ENCODE measurements around the gene CCDC61.

CCDC61 gene

GRCh38 chr19:45958769-45959516 lies 36.3 kb upstream of the CCDC61 start:
- Histone ChIP-seq H3K27ac (ENCODE audit: low read depth, low read length) (peak overlapping the region; percentile 57), H3K4me3 (ENCODE audit: low read depth in 1 of 5, low read length in 5 of 5) (no peak overlapping the region), H3K4me1 (ENCODE audit: control insufficient read depth in 5 of 5, insufficient read depth in 5 of 5, low read length in 5 of 5) (peaks cover 0 to 74% (median 5%) of the 10 kb centered on the region in 5 donors), H3K36me3 (ENCODE audit: control insufficient read depth in 5 of 5, insufficient read depth in 5 of 5, low read length in 5 of 5) (peaks cover 0 to 14% (median 6%) of the 10 kb centered on the region in 5 donors), H3K27me3 (ENCODE audit: control insufficient read depth in 5 of 5, insufficient read depth in 4 of 5, low read length in 5 of 5) (peaks cover 11 to 34% (median 16%) of the 10 kb centered on the region in 5 donors), H3K9me3 (ENCODE audit: control insufficient read depth in 5 of 5, low read length in 5 of 5) (no peaks in the 10 kb centered on the region), H3K9ac (ENCODE audit: low read length in 5 of 5) (no peak overlapping the region)

- Histone ChIP-seq H3K4me1 (ENCODE audit: control insufficient read depth in 5 of 5, insufficient read depth in 5 of 5, low read length in 5 of 5) (peaks cover 0 to 68% (median 5%) of the 10 kb centered on the region in 5 donors), H3K9me3 (ENCODE audit: control insufficient read depth in 5 of 5, low read length in 5 of 5) (no peaks in the 10 kb centered on the region), H3K27ac (ENCODE audit: low read depth, low read length) (peak overlapping the region; percentile 57), H3K4me3 (ENCODE audit: low read depth in 1 of 5, low read length in 5 of 5) (no peak overlapping the region), H3K9ac (ENCODE audit: low read length in 5 of 5) (peak overlapping the region in 1 of 5 donors; percentile 4), H3K27me3 (ENCODE audit: control insufficient read depth in 5 of 5, insufficient read depth in 4 of 5, low read length in 5 of 5) (peaks cover 9 to 30% (median 16%) of the 10 kb centered on the region in 5 donors), H3K36me3 (ENCODE audit: control insufficient read depth in 5 of 5, insufficient read depth in 5 of 5, low read length in 5 of 5) (peaks cover 0 to 14% (median 6%) of the 10 kb centered on the region in 5 donors)
These were observed 35.7 kb upstream of the CCDC61 start for GRCh38 chr19:45959517-45960025.

- no peak overlapping the region for H3K27ac ChIP-seq (ENCODE audit: low read depth, low read length)
- H3K27me3 ChIP-seq (ENCODE audit: control insufficient read depth in 5 of 5, insufficient read depth in 4 of 5, low read length in 5 of 5): peaks cover 9 to 30% (median 11%) of the 10 kb centered on the region in 5 donors
- H3K9ac ChIP-seq (ENCODE audit: low read length in 5 of 5): no peak overlapping the region
- H3K9me3 ChIP-seq (ENCODE audit: control insufficient read depth in 5 of 5, low read length in 5 of 5): no peaks in the 10 kb centered on the region
- H3K36me3 ChIP-seq (ENCODE audit: control insufficient read depth in 5 of 5, insufficient read depth in 5 of 5, low read length in 5 of 5): peaks cover 0 to 14% (median 6%) of the 10 kb centered on the region in 5 donors
- peaks cover 0 to 56% (median 5%) of the 10 kb centered on the region in 5 donors for H3K4me1 ChIP-seq (ENCODE audit: control insufficient read depth in 5 of 5, insufficient read depth in 5 of 5, low read length in 5 of 5)
- H3K4me3 ChIP-seq (ENCODE audit: low read depth in 1 of 5, low read length in 5 of 5): no peak overlapping the region
These were observed 34.6 kb upstream of the CCDC61 start for GRCh38 chr19:45960595-45961235.

GRCh38 chr19:45962021-45962420 lies 33.2 kb upstream of the CCDC61 start:
- H3K27me3 ChIP-seq (ENCODE audit: control insufficient read depth in 5 of 5, insufficient read depth in 4 of 5, low read length in 5 of 5): peaks cover 9 to 30% (median 12%) of the 10 kb centered on the region in 5 donors
- no peaks in the 10 kb centered on the region for H3K9me3 ChIP-seq (ENCODE audit: control insufficient read depth in 5 of 5, low read length in 5 of 5)
- no peak overlapping the region for H3K27ac ChIP-seq (ENCODE audit: low read depth, low read length)
- H3K9ac ChIP-seq (ENCODE audit: low read length in 5 of 5): no peak overlapping the region
- peaks cover 0 to 47% (median 5%) of the 10 kb centered on the region in 5 donors for H3K4me1 ChIP-seq (ENCODE audit: control insufficient read depth in 5 of 5, insufficient read depth in 5 of 5, low read length in 5 of 5)
- H3K36me3 ChIP-seq (ENCODE audit: control insufficient read depth in 5 of 5, insufficient read depth in 5 of 5, low read length in 5 of 5): peaks cover 0 to 14% (median 6%) of the 10 kb centered on the region in 5 donors
- no peak overlapping the region for H3K4me3 ChIP-seq (ENCODE audit: low read depth in 1 of 5, low read length in 5 of 5)

- Histone ChIP-seq H3K9ac (ENCODE audit: low read length in 5 of 5) (no peak overlapping the region), H3K27me3 (ENCODE audit: control insufficient read depth in 5 of 5, insufficient read depth in 4 of 5, low read length in 5 of 5) (peaks cover 19 to 35% (median 23%) of the 10 kb centered on the region in 5 donors), H3K27ac (ENCODE audit: low read depth, low read length) (no peak overlapping the region), H3K4me3 (ENCODE audit: low read depth in 1 of 5, low read length in 5 of 5) (no peak overlapping the region), H3K4me1 (ENCODE audit: control insufficient read depth in 5 of 5, insufficient read depth in 5 of 5, low read length in 5 of 5) (peaks cover 2 to 31% (median 16%) of the 10 kb centered on the region in 5 donors), H3K9me3 (ENCODE audit: control insufficient read depth in 5 of 5, low read length in 5 of 5) (no peaks in the 10 kb centered on the region), H3K36me3 (ENCODE audit: control insufficient read depth in 5 of 5, insufficient read depth in 5 of 5, low read length in 5 of 5) (peaks cover 0 to 5% (median 0%) of the 10 kb centered on the region in 5 donors)
These were observed 28.0 kb upstream of the CCDC61 start for GRCh38 chr19:45967246-45967645.

GRCh38 chr19:45968626-45969025 lies 26.6 kb upstream of the CCDC61 start:
- Histone ChIP-seq H3K27me3 (ENCODE audit: control insufficient read depth in 5 of 5, insufficient read depth in 4 of 5, low read length in 5 of 5) (peaks cover 23 to 40% (median 24%) of the 10 kb centered on the region in 5 donors), H3K9ac (ENCODE audit: low read length in 5 of 5) (no peak overlapping the region), H3K27ac (ENCODE audit: low read depth, low read length) (no peak overlapping the region), H3K4me3 (ENCODE audit: low read depth in 1 of 5, low read length in 5 of 5) (no peak overlapping the region), H3K4me1 (ENCODE audit: control insufficient read depth in 5 of 5, insufficient read depth in 5 of 5, low read length in 5 of 5) (peaks cover 2 to 36% (median 19%) of the 10 kb centered on the region in 5 donors), H3K9me3 (ENCODE audit: control insufficient read depth in 5 of 5, low read length in 5 of 5) (no peaks in the 10 kb centered on the region), H3K36me3 (ENCODE audit: control insufficient read depth in 5 of 5, insufficient read depth in 5 of 5, low read length in 5 of 5) (peaks cover 0 to 5% (median 0%) of the 10 kb centered on the region in 5 donors)

GRCh38 chr19:45969676-45970075 lies 25.6 kb upstream of the CCDC61 start:
- Histone ChIP-seq H3K27me3 (ENCODE audit: control insufficient read depth in 5 of 5, insufficient read depth in 4 of 5, low read length in 5 of 5) (peaks cover 24 to 44% (median 28%) of the 10 kb centered on the region in 5 donors), H3K9me3 (ENCODE audit: control insufficient read depth in 5 of 5, low read length in 5 of 5) (no peaks in the 10 kb centered on the region)

GRCh38 chr19:45971260-45971902 lies 23.9 kb upstream of the CCDC61 start:
- Histone ChIP-seq H3K27me3 (ENCODE audit: control insufficient read depth in 5 of 5, insufficient read depth in 4 of 5, low read length in 5 of 5) (peaks cover 34 to 49% (median 38%) of the 10 kb centered on the region in 5 donors), H3K4me3 (ENCODE audit: low read depth in 1 of 5, low read length in 5 of 5) (peak overlapping the region in 4 of 5 donors; percentile 47 to 84 (median 62))

More at GRCh38 chr19:45969676-45970075, 25.6 kb upstream of the CCDC61 start:
- Histone ChIP-seq H3K36me3 (ENCODE audit: control insufficient read depth in 5 of 5, insufficient read depth in 5 of 5, low read length in 5 of 5) (peaks cover 0 to 5% (median 0%) of the 10 kb centered on the region in 5 donors), H3K4me3 (ENCODE audit: low read depth in 1 of 5, low read length in 5 of 5) (no peak overlapping the region), H3K27ac (ENCODE audit: low read depth, low read length) (peak overlapping the region; percentile 18), H3K4me1 (ENCODE audit: control insufficient read depth in 5 of 5, insufficient read depth in 5 of 5, low read length in 5 of 5) (peaks cover 2 to 33% (median 19%) of the 10 kb centered on the region in 5 donors), H3K9ac (ENCODE audit: low read length in 5 of 5) (no peak overlapping the region)

GRCh38 chr19:45972081-45972946 lies 23.0 kb upstream of the CCDC61 start:
- Histone ChIP-seq H3K9ac (ENCODE audit: low read length in 5 of 5) (peak overlapping the region in 3 of 5 donors; percentile 3 to 79 (median 16)), H3K27ac (ENCODE audit: low read depth, low read length) (peak overlapping the region; percentile 77), H3K27me3 (ENCODE audit: control insufficient read depth in 5 of 5, insufficient read depth in 4 of 5, low read length in 5 of 5) (peaks cover 32 to 46% (median 35%) of the 10 kb centered on the region in 5 donors)

More at GRCh38 chr19:45971260-45971902, 23.9 kb upstream of the CCDC61 start:
- peaks cover 2 to 33% (median 19%) of the 10 kb centered on the region in 5 donors for H3K4me1 ChIP-seq (ENCODE audit: control insufficient read depth in 5 of 5, insufficient read depth in 5 of 5, low read length in 5 of 5)
- peak overlapping the region; percentile 77 for H3K27ac ChIP-seq (ENCODE audit: low read depth, low read length)
- H3K9ac ChIP-seq (ENCODE audit: low read length in 5 of 5): peak overlapping the region in 2 of 5 donors; percentile 3 to 79
- H3K9me3 ChIP-seq (ENCODE audit: control insufficient read depth in 5 of 5, low read length in 5 of 5): no peaks in the 10 kb centered on the region
- peaks cover 0 to 5% (median 0%) of the 10 kb centered on the region in 5 donors for H3K36me3 ChIP-seq (ENCODE audit: control insufficient read depth in 5 of 5, insufficient read depth in 5 of 5, low read length in 5 of 5)

More at GRCh38 chr19:45972081-45972946, 23.0 kb upstream of the CCDC61 start:
- Histone ChIP-seq H3K4me3 (ENCODE audit: low read depth in 1 of 5, low read length in 5 of 5) (peak overlapping the region; percentile 33 to 84 (median 61)), H3K9me3 (ENCODE audit: control insufficient read depth in 5 of 5, low read length in 5 of 5) (no peaks in the 10 kb centered on the region), H3K36me3 (ENCODE audit: control insufficient read depth in 5 of 5, insufficient read depth in 5 of 5, low read length in 5 of 5) (peaks cover 0 to 3% (median 0%) of the 10 kb centered on the region in 5 donors), H3K4me1 (ENCODE audit: control insufficient read depth in 5 of 5, insufficient read depth in 5 of 5, low read length in 5 of 5) (peaks cover 2 to 33% (median 19%) of the 10 kb centered on the region in 5 donors)

Measured in subcutaneous abdominal adipose tissue (tissue), 5 donors.